HCT116 (cell line): ENCODE results near the gene AXL. TPM values are rescaled to one million over a fixed set of nuclear protein-coding genes. Genes with fewer than 3 reads are reported as not detected.

Experiments used
- ATAC-seq: fragments of 200-7000 bp; cut with Tn5 transposase; 2 replicates; pipeline ENCODE4 v1.9.1; 2020; ENCODE audit warnings: mild to moderate bottlenecking, moderate library complexity
- BruUV-seq: library from RNA; stranded (reverse); fragments of 400-500 nt; replicated peaks from 2 replicates; lab custom pipeline; 2021; lab: Mats Ljungman, UMichigan
- CTCF ChIA-PET: fragments of 300-600 bp; sonication (Branson Sonifier 250); formaldehyde crosslinking; loops from one replicate; lab custom pipeline; 2021; ENCODE audit warnings: antibody characterized with exemption; lab: Charles Lee
- POLR2A ChIA-PET: fragments of 300-600, 350-600 bp; sonication (Branson Sonifier 250); formaldehyde crosslinking; loops from one replicate; lab custom pipeline; 2021; ENCODE audit warnings: antibody characterized with exemption; lab: Charles Lee
- RAD21 ChIA-PET, 2 experiments: fragments of 300-600 bp; sonication (Branson Sonifier 250); formaldehyde crosslinking; loops; one replicate each; lab custom pipeline; 2023; ENCODE audit warnings: low total read pairs in 2 of 2; ENCODE audit not compliant: uncharacterized antibody in 2 of 2, unreplicated experiment in 2 of 2, low non-redundant PET in 1 of 2; lab: Charles Lee
- DNase-seq: peaks from one replicate; pipeline ENCODE4 v3.0.0-alpha.2; 2010; ENCODE audit warnings: low read depth, low spot score
- H2AFZ ChIP-seq: fragments of 200-600 bp; shearing (Covaris generic), sonication (generic); 2 replicates; pipeline ENCODE4 v1.6.1; 2017; ENCODE audit warnings: low read depth, mixed run types, mixed read lengths, antibody characterized with exemption, low read length; ENCODE audit not compliant: poor library complexity, severe bottlenecking
- H3K27ac ChIP-seq: 2 replicates; pipeline ENCODE4 v1.5.1; 2012; ENCODE audit warnings: low read depth, low read length
- H3K27me3 ChIP-seq: fragments of 200-600 bp; sonication (generic); 2 replicates; pipeline ENCODE4 v1.6.1; 2016; ENCODE audit warnings: mixed run types, low read length, mixed read lengths; ENCODE audit not compliant: insufficient read depth
- H3K36me3 ChIP-seq, 2 experiments: fragments of 200-500 bp in 1 of 2; fragments of 200-600 bp in 1 of 2; sonication (Bioruptor generic) in 1 of 2; sonication (generic) in 1 of 2; 2 replicates each; pipeline versions ENCODE4 v1.5.1 to v1.6.1; 2014 to 2016; ENCODE audit warnings: low read length in 2 of 2, inconsistent platforms in 1 of 2, mixed read lengths in 1 of 2, mixed run types in 1 of 2; ENCODE audit not compliant: insufficient read depth in 2 of 2, control insufficient read depth in 1 of 2
- H3K4me1 ChIP-seq, 2 experiments: fragments of 200-600 bp in 1 of 2; sonication (generic) in 1 of 2; 2 replicates each; pipeline versions ENCODE4 v1.5.1 to v1.6.1; 2012 to 2017; ENCODE audit warnings: low read length in 2 of 2, inconsistent platforms in 1 of 2, mild to moderate bottlenecking in 1 of 2, mixed read lengths in 1 of 2, mixed run types in 1 of 2, moderate library complexity in 1 of 2; ENCODE audit not compliant: insufficient read depth in 2 of 2, control insufficient read depth in 1 of 2
- H3K4me2 ChIP-seq: fragments of 200-600 bp; sonication (generic); 2 replicates; pipeline ENCODE4 v1.6.1; 2017; ENCODE audit warnings: mixed run types, low read length, mixed read lengths
- H3K4me3 ChIP-seq, 2 experiments: fragments of 200-600 bp in 1 of 2; sonication (generic) in 1 of 2; replicated peaks in 1 of 2; 2 replicates each; pipeline ENCODE4 v1.5.1; 2011 to 2016; ENCODE audit warnings: low read length in 2 of 2, control low read depth in 1 of 2, low read depth in 1 of 2, mild to moderate bottlenecking in 1 of 2, mixed read lengths in 1 of 2, mixed run types in 1 of 2
- H3K79me2 ChIP-seq: fragments of 200-600 bp; sonication (generic); 2 replicates; pipeline ENCODE4 v1.6.1; 2017; ENCODE audit warnings: mild to moderate bottlenecking, mixed run types, low read length, moderate library complexity, mixed read lengths; ENCODE audit not compliant: insufficient read depth
- H3K9ac ChIP-seq: fragments of 200-600 bp; sonication (generic); 2 replicates; pipeline ENCODE4 v1.6.1; 2016; ENCODE audit warnings: low read length, mixed read lengths
- H3K9me2 ChIP-seq: fragments of 200-600 bp; sonication (generic), shearing (Covaris generic); 2 replicates; pipeline ENCODE4 v1.6.1; 2017; ENCODE audit warnings: mixed run types, mild to moderate bottlenecking, moderate library complexity; ENCODE audit not compliant: insufficient read depth
- H3K9me3 ChIP-seq, 2 experiments: fragments of 200-500 bp in 1 of 2; fragments of 200-600 bp in 1 of 2; sonication (Bioruptor generic) in 1 of 2; sonication (generic) in 1 of 2; 2 replicates each; pipeline ENCODE4 v1.6.1; 2014 to 2017; ENCODE audit warnings: low read length in 2 of 2, mixed read lengths in 2 of 2, inconsistent platforms in 1 of 2, low read depth in 1 of 2, mild to moderate bottlenecking in 1 of 2, mixed run types in 1 of 2, moderate library complexity in 1 of 2; ENCODE audit not compliant: control insufficient read depth in 1 of 2, insufficient read depth in 1 of 2
- H4K20me1 ChIP-seq: fragments of 200-600 bp; sonication (generic), shearing (Covaris generic); 2 replicates; pipeline ENCODE4 v1.6.1; 2017; ENCODE audit warnings: mixed run types, mild to moderate bottlenecking, moderate library complexity; ENCODE audit not compliant: insufficient read depth
- CBX3 ChIP-seq: IDR thresholded peaks from 2 replicates; pipeline ENCODE4 v1.6.1; 2012; ENCODE audit warnings: low read depth
- CEBPB ChIP-seq: IDR thresholded peaks from 2 replicates; pipeline ENCODE4 v1.6.1; 2012; ENCODE audit warnings: low read depth
- EGR1 ChIP-seq: IDR thresholded peaks from 2 replicates; pipeline ENCODE4 v1.6.1; 2012; ENCODE audit warnings: low read depth
- ELF1 ChIP-seq: IDR thresholded peaks from 2 replicates; pipeline ENCODE4 v1.6.1; 2012; ENCODE audit warnings: low read depth, borderline replicate concordance
- EZH2phosphoT487 ChIP-seq: fragments of 200-600 bp; IDR thresholded peaks from 2 replicates; pipeline ENCODE4 v1.6.1; 2018; ENCODE audit warnings: antibody characterized with exemption, borderline replicate concordance
- POLR2A ChIP-seq: IDR thresholded peaks from 2 replicates; pipeline ENCODE4 v1.7.0; 2011; ENCODE audit warnings: borderline replicate concordance; ENCODE audit not compliant: insufficient read depth, insufficient read length; ENCODE audit errors: extremely low read depth
- REST ChIP-seq: IDR thresholded peaks from 2 replicates; pipeline ENCODE4 v1.6.1; 2012; ENCODE audit warnings: low read depth
- TCF7L2 ChIP-seq: IDR thresholded peaks from 2 replicates; pipeline ENCODE4 v1.7.0; 2011; ENCODE audit warnings: borderline replicate concordance, inconsistent platforms; ENCODE audit not compliant: insufficient read depth, insufficient read length; ENCODE audit errors: extremely low read depth
- YY1 ChIP-seq: IDR thresholded peaks from 2 replicates; pipeline ENCODE4 v1.6.1; 2011; ENCODE audit warnings: low read length, low read depth, moderate library complexity, mild to moderate bottlenecking; ENCODE audit not compliant: insufficient replicate concordance; ENCODE audit errors: extremely low read depth
- intact Hi-C: fragments of 100-400 bp; cut with micrococcal nuclease; formaldehyde crosslinking; loops from 2 replicates; pipeline ENCODE4 v1.10.0; 2022
- total RNA-seq: library from RNA; stranded (reverse); gene quantifications from one replicate; pipeline ENCODE4 v1.2.1, GENCODE V29; 2021; ENCODE audit not compliant: unreplicated experiment
- TF ChIP-seq, protein P1 (sequence below): IDR thresholded peaks from 2 replicates; pipeline ENCODE4 v1.6.1; 2011; ENCODE audit warnings: mild to moderate bottlenecking, low read length, moderate library complexity; ENCODE audit not compliant: insufficient replicate concordance; ENCODE audit errors: extremely low read depth
- TF ChIP-seq, protein P2 (sequence below): IDR thresholded peaks from 2 replicates; pipeline ENCODE4 v1.6.1; 2012

AXL gene
- total RNA-seq, 1 experiment from 2014 or later: 47.4 TPM

- peaks cover 0 to 42% of the 10 kb centered on the region in 2 experiments; a peak in 3 of 4 replicates for H3K36me3 ChIP-seq
- intact Hi-C loops: no loop called here
- H3K27ac ChIP-seq: no peak overlapping the region
- no peak for DNase-seq
- H2AFZ ChIP-seq: no peak overlapping the region
- POLR2A ChIA-PET: interaction anchor here (1.2 kb wide), 1 partner anchor 11 kb away, joined by 3 read pairs; no protein-coding TSS in a partner anchor
- H3K9me2 ChIP-seq: no peaks in the 10 kb centered on the region
- no peak overlapping the region for H3K9ac ChIP-seq
- TF ChIP-seq REST (no peak), YY1 (no peak), CEBPB (no peak), EZH2phosphoT487 (no peak), TCF7L2 (no peak), EGR1 (no peak), CBX3 (no peak), POLR2A (no peak), ELF1 (no peak)
- TF ChIP-seq, protein P1, sequence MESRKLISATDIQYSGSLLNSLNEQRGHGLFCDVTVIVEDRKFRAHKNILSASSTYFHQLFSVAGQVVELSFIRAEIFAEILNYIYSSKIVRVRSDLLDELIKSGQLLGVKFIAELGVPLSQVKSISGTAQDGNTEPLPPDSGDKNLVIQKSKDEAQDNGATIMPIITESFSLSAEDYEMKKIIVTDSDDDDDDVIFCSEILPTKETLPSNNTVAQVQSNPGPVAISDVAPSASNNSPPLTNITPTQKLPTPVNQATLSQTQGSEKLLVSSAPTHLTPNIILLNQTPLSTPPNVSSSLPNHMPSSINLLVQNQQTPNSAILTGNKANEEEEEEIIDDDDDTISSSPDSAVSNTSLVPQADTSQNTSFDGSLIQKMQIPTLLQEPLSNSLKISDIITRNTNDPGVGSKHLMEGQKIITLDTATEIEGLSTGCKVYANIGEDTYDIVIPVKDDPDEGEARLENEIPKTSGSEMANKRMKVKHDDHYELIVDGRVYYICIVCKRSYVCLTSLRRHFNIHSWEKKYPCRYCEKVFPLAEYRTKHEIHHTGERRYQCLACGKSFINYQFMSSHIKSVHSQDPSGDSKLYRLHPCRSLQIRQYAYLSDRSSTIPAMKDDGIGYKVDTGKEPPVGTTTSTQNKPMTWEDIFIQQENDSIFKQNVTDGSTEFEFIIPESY: no peak
- TF ChIP-seq, protein P2, sequence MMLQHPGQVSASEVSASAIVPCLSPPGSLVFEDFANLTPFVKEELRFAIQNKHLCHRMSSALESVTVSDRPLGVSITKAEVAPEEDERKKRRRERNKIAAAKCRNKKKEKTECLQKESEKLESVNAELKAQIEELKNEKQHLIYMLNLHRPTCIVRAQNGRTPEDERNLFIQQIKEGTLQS: no peak
- TF ChIP-seq, all 23 proteins: peak for 0
- H3K4me3 ChIP-seq: no peak overlapping the region
- RAD21 ChIA-PET: no interaction called here
- no peaks in the 10 kb centered on the region for H3K79me2 ChIP-seq
- BruUV-seq: no TSS peak
- no peaks in the 10 kb centered on the region for H3K9me3 ChIP-seq
- ATAC-seq: no peak
- no peaks in the 10 kb centered on the region for H4K20me1 ChIP-seq
- CTCF ChIA-PET: no interaction called here
- H3K4me2 ChIP-seq: no peak overlapping the region
- H3K4me1 ChIP-seq: peaks cover 0 to under 1% of the 10 kb centered on the region in 2 experiments; a peak in 1 of 4 replicates
- H3K27me3 ChIP-seq: no peaks in the 10 kb centered on the region
Observed at GRCh38 chr19:41235480-41235879, 16.5 kb downstream of the AXL start.
